Dermis blood vessel endothelial cell (primary cell): Measurements from ENCODE around the gene MYBPC1. TPM values are rescaled to one million over a fixed set of nuclear protein-coding genes. Genes with fewer than 3 reads are reported as not detected.

Source experiments
- total RNA-seq: library from RNA; depleted of rRNA; stranded (reverse); fragments of >200 nt; gene quantifications from 2 replicates; pipeline ENCODE4 v1.2.3, GENCODE V29; 2014

Gene MYBPC1
- total RNA-seq, 1 donor from 2014 or later = not detected

Other genes with a start within 250 kb of the MYBPC1 start
- 105 and 138 TPM in 2 replicates for gene ARL1, start 187.2 kb upstream of the MYBPC1 start, total RNA-seq
- gene SPIC, start 119.6 kb upstream of the MYBPC1 start, total RNA-seq = not detected in 2 replicates
- 28.8 and 29.3 TPM in 2 replicates for gene CHPT1, start 102.7 kb downstream of the MYBPC1 start, total RNA-seq
- gene SYCP3, start 144.5 kb downstream of the MYBPC1 start, total RNA-seq = 0.05 TPM in 1 of 2 replicates, not detected in the other
- 28.2 and 37.3 TPM in 2 replicates for gene GNPTAB, start 236.0 kb downstream of the MYBPC1 start, total RNA-seq